Esophagus muscularis mucosa (tissue), 4 donors: ENCODE data around the gene RCAN1.
"Not testable (repeated sequence)": the region's sequence is repeated elsewhere in the genome, so short reads cannot be mapped to it uniquely, and the experiment has no call there.

Experiments used
- CTCF ChIP-seq, 3 experiments: fragments of 200-600 bp in 2 of 3; fragments of 450-650 bp in 1 of 3; sonication (generic) in 2 of 3; IDR thresholded peaks; one replicate each; pipeline ENCODE4 v1.5.1; 2017 to 2019; ENCODE audit warnings: antibody characterized with exemption in 3 of 3, mild to moderate bottlenecking in 2 of 3, moderate library complexity in 1 of 3
- EP300 ChIP-seq: sonication (generic); formaldehyde crosslinking; IDR thresholded peaks from one replicate; pipeline ENCODE4 v1.6.1; 2017; ENCODE audit warnings: antibody characterized with exemption
- POLR2AphosphoS5 ChIP-seq, 2 donors: sonication (generic); formaldehyde crosslinking; IDR thresholded peaks; one replicate each; pipeline ENCODE4 v1.6.1; 2017; ENCODE audit warnings: antibody characterized with exemption in 2 of 2

DNA sequence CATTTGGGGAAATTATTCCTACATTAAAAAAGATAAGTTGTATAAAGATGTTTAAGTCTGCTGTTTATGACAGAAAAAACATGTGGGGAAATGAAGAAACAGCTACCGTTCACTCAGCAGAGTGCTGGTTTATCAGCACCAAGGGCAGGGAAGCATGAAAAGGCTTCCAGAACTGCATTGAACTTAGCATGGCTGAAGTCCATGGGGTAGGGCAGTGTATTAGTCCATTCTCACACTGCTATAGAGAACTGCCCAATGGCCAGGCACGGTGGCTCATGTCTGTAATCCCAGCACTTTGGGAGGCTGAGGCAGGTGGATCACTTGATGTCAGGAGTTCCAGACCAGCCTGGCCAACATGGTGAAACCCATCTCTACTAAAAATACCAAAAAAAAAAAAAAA lies 51.5 kb downstream of the RCAN1 start:
- not testable (repeated sequence) for TF ChIP-seq POLR2AphosphoS5 (IDR thresholded peaks at IDR 0.05); EP300; CTCF (IDR thresholded peaks at IDR 0.05)
